Type B pancreatic cell (in vitro differentiated cells): Measurements from ENCODE around the gene FAM131B. TPM values are rescaled to one million over a fixed set of nuclear protein-coding genes. Genes with fewer than 3 reads are reported as not detected.

Source experiments
- DNase-seq: peaks from one replicate; pipeline ENCODE4 v3.0.0; 2021; ENCODE audit warnings: mixed read lengths; ENCODE audit not compliant: unreplicated experiment; ENCODE audit errors: extremely low spot score
- H3K27ac Mint-ChIP-seq: 2 replicates; pipeline ENCODE4 v1.8.0; 2021; ENCODE audit warnings: mild to moderate bottlenecking, mixed read lengths
- H3K27me3 Mint-ChIP-seq: 2 replicates; pipeline ENCODE4 v1.8.0; 2021; ENCODE audit warnings: mixed read lengths
- H3K36me3 Mint-ChIP-seq: 2 replicates; pipeline ENCODE4 v1.8.0; 2021; ENCODE audit warnings: mixed read lengths
- H3K4me1 Mint-ChIP-seq: one replicate; pipeline ENCODE4 v1.8.0; 2021; ENCODE audit warnings: mixed read lengths; ENCODE audit not compliant: unreplicated experiment
- H3K4me3 Mint-ChIP-seq: 2 replicates; pipeline ENCODE4 v1.8.0; 2021; ENCODE audit warnings: mild to moderate bottlenecking, mixed read lengths
- H3K9me3 Mint-ChIP-seq: 2 replicates; pipeline ENCODE4 v1.8.0; 2021; ENCODE audit warnings: mixed read lengths
- total RNA-seq: library from RNA; stranded (reverse); gene quantifications from 2 replicates; pipeline ENCODE4 v1.2.1, GENCODE V29; 2021; ENCODE audit warnings: low replicate concordance
- TF ChIP-seq, protein P1 (sequence below): fragments of 200-600 bp; sonication (generic); conservative IDR thresholded peaks from 2 replicates; pipeline ENCODE4 v1.5.0; 2021; ENCODE audit warnings: antibody characterized with exemption, mild to moderate bottlenecking

FAM131B gene
- total RNA-seq, 1 donor from 2014 or later, result 6.5 TPM

DNA sequence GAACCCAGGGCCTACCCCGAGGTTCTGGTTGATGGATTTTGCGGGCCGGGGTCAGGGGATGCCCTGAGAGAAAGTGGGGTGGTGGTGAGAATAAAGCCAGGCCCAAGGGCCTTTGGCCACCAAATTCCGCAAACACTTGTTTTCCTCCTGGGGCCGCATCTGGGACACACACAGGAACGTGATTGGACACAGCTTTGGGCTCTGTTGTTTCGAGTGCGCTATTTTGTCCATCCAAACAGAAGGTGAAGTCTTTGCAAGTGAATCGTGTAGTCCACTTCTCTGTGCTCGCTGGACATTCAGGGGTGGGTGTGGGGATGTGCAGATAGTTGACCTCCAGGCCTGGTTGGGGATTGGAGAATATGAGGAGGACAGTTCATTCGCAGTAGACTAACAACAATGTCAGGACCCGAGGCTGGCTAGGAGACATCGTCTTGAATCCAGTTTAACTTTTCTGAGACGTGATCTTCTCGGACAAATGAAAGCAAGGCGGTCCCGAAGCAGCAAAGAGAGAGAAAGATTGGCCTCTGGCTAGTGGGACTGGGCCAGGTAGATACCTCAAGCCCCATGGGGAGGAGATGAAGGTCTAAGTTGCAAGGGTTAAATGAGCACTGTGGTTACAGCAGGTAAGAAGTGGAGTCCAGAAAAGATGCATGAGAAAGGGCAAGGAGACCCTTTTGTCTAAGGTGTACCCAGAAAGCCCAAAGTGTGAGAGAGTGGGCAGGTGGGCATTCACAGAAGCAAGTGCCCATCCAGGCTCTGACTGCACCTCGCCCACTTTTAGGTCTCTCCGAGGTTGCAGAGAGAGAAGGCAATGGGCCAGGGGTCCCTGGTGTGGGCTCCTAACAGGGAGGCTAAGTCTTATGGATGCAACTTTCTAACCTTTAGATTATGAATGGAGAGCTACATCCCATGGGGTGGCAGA is 764 bp upstream of the FAM131B start:
- peaks cover 5% of the 10 kb centered on the region for H3K36me3 Mint-ChIP-seq
- TF ChIP-seq, protein P1, sequence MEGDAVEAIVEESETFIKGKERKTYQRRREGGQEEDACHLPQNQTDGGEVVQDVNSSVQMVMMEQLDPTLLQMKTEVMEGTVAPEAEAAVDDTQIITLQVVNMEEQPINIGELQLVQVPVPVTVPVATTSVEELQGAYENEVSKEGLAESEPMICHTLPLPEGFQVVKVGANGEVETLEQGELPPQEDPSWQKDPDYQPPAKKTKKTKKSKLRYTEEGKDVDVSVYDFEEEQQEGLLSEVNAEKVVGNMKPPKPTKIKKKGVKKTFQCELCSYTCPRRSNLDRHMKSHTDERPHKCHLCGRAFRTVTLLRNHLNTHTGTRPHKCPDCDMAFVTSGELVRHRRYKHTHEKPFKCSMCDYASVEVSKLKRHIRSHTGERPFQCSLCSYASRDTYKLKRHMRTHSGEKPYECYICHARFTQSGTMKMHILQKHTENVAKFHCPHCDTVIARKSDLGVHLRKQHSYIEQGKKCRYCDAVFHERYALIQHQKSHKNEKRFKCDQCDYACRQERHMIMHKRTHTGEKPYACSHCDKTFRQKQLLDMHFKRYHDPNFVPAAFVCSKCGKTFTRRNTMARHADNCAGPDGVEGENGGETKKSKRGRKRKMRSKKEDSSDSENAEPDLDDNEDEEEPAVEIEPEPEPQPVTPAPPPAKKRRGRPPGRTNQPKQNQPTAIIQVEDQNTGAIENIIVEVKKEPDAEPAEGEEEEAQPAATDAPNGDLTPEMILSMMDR, result no peak
- no peak overlapping the region for H3K27ac Mint-ChIP-seq
- no peak for DNase-seq
- H3K27me3 Mint-ChIP-seq, result peaks cover 77% of the 10 kb centered on the region
- peak overlapping the region; percentile 75 for H3K4me3 Mint-ChIP-seq
- peaks cover 4% of the 10 kb centered on the region for H3K4me1 Mint-ChIP-seq
- no peaks in the 10 kb centered on the region for H3K9me3 Mint-ChIP-seq

GRCh38 chr7:143361552-143362130 is 872 bp downstream of the FAM131B start:
- TF ChIP-seq, protein P1, result no peak
- Mint-ChIP-seq H3K4me1 (peaks cover 4% of the 10 kb centered on the region), H3K27me3 (peaks cover 81% of the 10 kb centered on the region), H3K27ac (no peak overlapping the region), H3K4me3 (peak overlapping the region; percentile 85), H3K36me3 (peaks cover 8% of the 10 kb centered on the region), H3K9me3 (no peaks in the 10 kb centered on the region)
- no peak for DNase-seq

GRCh38 chr7:143360788-143361551 is 1.5 kb downstream of the FAM131B start:
- Mint-ChIP-seq H3K27me3 (peaks cover 76% of the 10 kb centered on the region), H3K36me3 (peaks cover 8% of the 10 kb centered on the region), H3K4me1 (peaks cover 4% of the 10 kb centered on the region), H3K27ac (no peak overlapping the region), H3K4me3 (peak overlapping the region; percentile 85), H3K9me3 (no peaks in the 10 kb centered on the region)
- TF ChIP-seq, protein P1, result no peak
- no peak for DNase-seq

GRCh38 chr7:143359771-143360353 is 2.7 kb downstream of the FAM131B start:
- Mint-ChIP-seq H3K4me3 (peak overlapping the region; percentile 41), H3K4me1 (peaks cover 4% of the 10 kb centered on the region), H3K36me3 (peaks cover 8% of the 10 kb centered on the region), H3K9me3 (no peaks in the 10 kb centered on the region), H3K27ac (no peak overlapping the region), H3K27me3 (peaks cover 67% of the 10 kb centered on the region)
- TF ChIP-seq, protein P1, result no peak
- DNase-seq, result no peak

- no peak for DNase-seq
- Mint-ChIP-seq H3K4me3 (no peak overlapping the region), H3K4me1 (peaks cover 4% of the 10 kb centered on the region), H3K27ac (no peak overlapping the region), H3K9me3 (no peaks in the 10 kb centered on the region), H3K36me3 (peaks cover 8% of the 10 kb centered on the region), H3K27me3 (peaks cover 58% of the 10 kb centered on the region)
- TF ChIP-seq, protein P1, result no peak
Measured at GRCh38 chr7:143358626-143359025, 3.9 kb downstream of the FAM131B start.
